HEK293 (cell line): Measurements from ENCODE around the gene DHRS12.

ENCODE experiments used
- CTCF ChIA-PET: fragments of 350-600 bp; formaldehyde crosslinking; extraction: SDS; loops from one replicate; lab custom pipeline; 2021; ENCODE audit warnings: antibody characterized with exemption; lab: Yijun Ruan, JAX
- POLR2A ChIA-PET: fragments of 300-600 bp; formaldehyde crosslinking; extraction: SDS; loops from one replicate; lab custom pipeline; 2020; ENCODE audit warnings: antibody characterized with exemption, inconsistent platforms; lab: Yijun Ruan, JAX
- H3K27ac ChIP-seq: fragments of 200-500 bp; sonication (Bioruptor generic); 2 replicates; pipeline ENCODE4 v1.5.1; 2014; ENCODE audit warnings: low read depth, low read length, control low read depth, inconsistent platforms; ENCODE audit errors: extremely low read depth
- H3K36me3 ChIP-seq, 2 experiments: fragments of 200-500 bp in 1 of 2; sonication (Bioruptor generic) in 1 of 2; 1 replicate in 1 of 2; 2 replicates in 1 of 2; pipeline ENCODE4 v1.5.1; 2014 to 2017; ENCODE audit warnings: inconsistent platforms in 2 of 2, low read length in 2 of 2; ENCODE audit not compliant: control insufficient read depth in 2 of 2, insufficient read depth in 1 of 2
- H3K4me1 ChIP-seq: fragments of 200-500 bp; sonication (Bioruptor generic); 2 replicates; pipeline ENCODE4 v1.5.1; 2014; ENCODE audit warnings: mild to moderate bottlenecking, low read length, inconsistent platforms; ENCODE audit not compliant: control insufficient read depth, insufficient read depth
- H3K4me3 ChIP-seq: 2 replicates; pipeline ENCODE4 v1.5.1; 2011; ENCODE audit warnings: low read depth, mild to moderate bottlenecking, control low read depth, low read length, moderate library complexity
- H3K9me3 ChIP-seq: fragments of 200-500 bp; sonication (Bioruptor generic); 2 replicates; pipeline ENCODE4 v1.5.1; 2014; ENCODE audit warnings: low read depth, low read length, inconsistent platforms; ENCODE audit not compliant: control insufficient read depth, insufficient read depth
- GFI1B ChIP-seq: fragments of 450-650 bp; formaldehyde crosslinking; IDR thresholded peaks from 2 replicates; pipeline ENCODE4 v1.5.1; 2016; ENCODE audit warnings: missing biosample characterization, missing genetic modification characterization
- HOXC10 ChIP-seq: sonication (generic); formaldehyde crosslinking; IDR thresholded peaks from 2 replicates; pipeline ENCODE4 v1.8.1; 2023; ENCODE audit warnings: mild to moderate bottlenecking, missing genetic modification reagents
- IKZF3 ChIP-seq: fragments of 450-650 bp; IDR thresholded peaks from 2 replicates; pipeline ENCODE4 v1.5.0; 2018; ENCODE audit warnings: missing biosample characterization, mild to moderate bottlenecking, missing genetic modification characterization, moderate library complexity
- MYNN ChIP-seq: fragments of 450-650 bp; formaldehyde crosslinking; IDR thresholded peaks from 2 replicates; pipeline ENCODE4 v1.5.1; 2016; ENCODE audit warnings: missing biosample characterization, missing genetic modification characterization, borderline replicate concordance
- SCRT2 ChIP-seq: fragments of 450-650 bp; formaldehyde crosslinking; IDR thresholded peaks from 2 replicates; pipeline ENCODE4 v1.5.1; 2016; ENCODE audit warnings: missing biosample characterization, missing genetic modification characterization
- WT1 ChIP-seq: fragments of 450-650 bp; formaldehyde crosslinking; IDR thresholded peaks from 2 replicates; pipeline ENCODE4 v1.5.1; 2016; ENCODE audit warnings: missing biosample characterization, missing genetic modification characterization
- ZFP69B ChIP-seq: fragments of 450-650 bp; formaldehyde crosslinking; IDR thresholded peaks from 2 replicates; pipeline ENCODE4 v1.5.1; 2016; ENCODE audit warnings: missing biosample characterization, missing genetic modification characterization
- ZNF121 ChIP-seq: fragments of 450-650 bp; formaldehyde crosslinking; IDR thresholded peaks from 2 replicates; pipeline ENCODE4 v1.5.1; 2016; ENCODE audit warnings: missing biosample characterization, missing genetic modification characterization
- ZNF138 ChIP-seq: fragments of 450-650 bp; formaldehyde crosslinking; IDR thresholded peaks from 2 replicates; pipeline ENCODE4 v1.5.1; 2016; ENCODE audit warnings: missing biosample characterization, missing genetic modification characterization, borderline replicate concordance
- ZNF140 ChIP-seq: fragments of 450-650 bp; formaldehyde crosslinking; IDR thresholded peaks from 2 replicates; pipeline ENCODE4 v1.5.1; 2016; ENCODE audit warnings: missing biosample characterization, missing genetic modification characterization
- ZNF174 ChIP-seq: fragments of 450-650 bp; formaldehyde crosslinking; IDR thresholded peaks from 2 replicates; pipeline ENCODE4 v1.5.0; 2017; ENCODE audit warnings: missing biosample characterization, mild to moderate bottlenecking, missing genetic modification characterization
- ZNF394 ChIP-seq: fragments of 450-650 bp; formaldehyde crosslinking; IDR thresholded peaks from 2 replicates; pipeline ENCODE4 v1.5.1; 2016; ENCODE audit warnings: missing biosample characterization, missing genetic modification characterization, mild to moderate bottlenecking, moderate library complexity, borderline replicate concordance
- ZNF48 ChIP-seq: fragments of 450-650 bp; formaldehyde crosslinking; IDR thresholded peaks from 2 replicates; pipeline ENCODE4 v1.5.1; 2016; ENCODE audit warnings: missing biosample characterization, missing genetic modification characterization
- ZNF530 ChIP-seq: fragments of 450-650 bp; formaldehyde crosslinking; IDR thresholded peaks from 2 replicates; pipeline ENCODE4 v1.5.1; 2016; ENCODE audit warnings: low read depth, missing biosample characterization, missing genetic modification characterization
- ZNF544 ChIP-seq: fragments of 450-650 bp; formaldehyde crosslinking; IDR thresholded peaks from 2 replicates; pipeline ENCODE4 v1.5.0; 2017; ENCODE audit warnings: missing biosample characterization, missing genetic modification characterization
- ZNF596 ChIP-seq: fragments of 450-650 bp; IDR thresholded peaks from 2 replicates; pipeline ENCODE4 v1.5.0; 2018; ENCODE audit warnings: missing biosample characterization, mild to moderate bottlenecking, missing genetic modification characterization, moderate library complexity
- ZNF626 ChIP-seq: fragments of 450-650 bp; sonication (Bioruptor Pico); formaldehyde crosslinking; IDR thresholded peaks from 2 replicates; pipeline ENCODE4 v1.5.1; 2018; ENCODE audit warnings: missing biosample characterization, missing genetic modification characterization, inconsistent platforms
- ZNF670 ChIP-seq: fragments of 450-650 bp; formaldehyde crosslinking; IDR thresholded peaks from 2 replicates; pipeline ENCODE4 v1.5.1; 2016; ENCODE audit warnings: missing biosample characterization, missing genetic modification characterization, low read depth
- ZNF701 ChIP-seq: fragments of 450-650 bp; formaldehyde crosslinking; IDR thresholded peaks from 2 replicates; pipeline ENCODE4 v1.5.1; 2016; ENCODE audit warnings: missing biosample characterization, missing genetic modification characterization
- TF ChIP-seq, protein P1 (sequence below): fragments of 450-650 bp; formaldehyde crosslinking; conservative IDR thresholded peaks from 2 replicates; pipeline ENCODE4 v1.5.1; 2016; ENCODE audit warnings: low read depth, missing biosample characterization, missing genetic modification characterization
- TF ChIP-seq, protein P2 (sequence below): fragments of 450-650 bp; formaldehyde crosslinking; IDR thresholded peaks from 2 replicates; pipeline ENCODE4 v1.5.1; 2016; ENCODE audit warnings: missing biosample characterization, missing genetic modification characterization
- TF ChIP-seq, protein P3 (sequence below): fragments of 450-650 bp; formaldehyde crosslinking; IDR thresholded peaks from 2 replicates; pipeline ENCODE4 v1.5.1; 2016; ENCODE audit warnings: missing biosample characterization, missing genetic modification characterization
- TF ChIP-seq, protein P4 (sequence below): fragments of 450-650 bp; formaldehyde crosslinking; IDR thresholded peaks from 2 replicates; pipeline ENCODE4 v1.5.1; 2016; ENCODE audit warnings: missing biosample characterization, missing genetic modification characterization

Gene DHRS12

DNA sequence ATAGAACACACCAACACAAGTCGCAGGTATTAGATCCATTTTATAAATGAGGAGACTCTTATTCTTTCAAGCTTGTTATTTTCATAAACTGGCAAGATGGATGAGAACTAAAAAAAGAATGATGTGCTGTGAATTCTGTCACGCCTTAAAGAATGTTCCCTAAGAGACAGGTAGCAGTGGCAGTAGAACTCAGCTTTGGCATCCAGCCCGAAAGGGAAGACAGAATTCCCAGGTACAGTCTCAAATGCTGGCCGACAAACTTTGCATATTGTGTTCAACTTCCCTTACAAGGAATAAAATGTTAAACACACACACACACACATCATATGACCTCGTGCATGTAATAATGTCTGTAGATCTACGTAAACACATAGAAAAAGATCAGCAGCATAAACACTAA, 37.8 kb upstream of the DHRS12 start (continued):
- TF ChIP-seq, protein P1, sequence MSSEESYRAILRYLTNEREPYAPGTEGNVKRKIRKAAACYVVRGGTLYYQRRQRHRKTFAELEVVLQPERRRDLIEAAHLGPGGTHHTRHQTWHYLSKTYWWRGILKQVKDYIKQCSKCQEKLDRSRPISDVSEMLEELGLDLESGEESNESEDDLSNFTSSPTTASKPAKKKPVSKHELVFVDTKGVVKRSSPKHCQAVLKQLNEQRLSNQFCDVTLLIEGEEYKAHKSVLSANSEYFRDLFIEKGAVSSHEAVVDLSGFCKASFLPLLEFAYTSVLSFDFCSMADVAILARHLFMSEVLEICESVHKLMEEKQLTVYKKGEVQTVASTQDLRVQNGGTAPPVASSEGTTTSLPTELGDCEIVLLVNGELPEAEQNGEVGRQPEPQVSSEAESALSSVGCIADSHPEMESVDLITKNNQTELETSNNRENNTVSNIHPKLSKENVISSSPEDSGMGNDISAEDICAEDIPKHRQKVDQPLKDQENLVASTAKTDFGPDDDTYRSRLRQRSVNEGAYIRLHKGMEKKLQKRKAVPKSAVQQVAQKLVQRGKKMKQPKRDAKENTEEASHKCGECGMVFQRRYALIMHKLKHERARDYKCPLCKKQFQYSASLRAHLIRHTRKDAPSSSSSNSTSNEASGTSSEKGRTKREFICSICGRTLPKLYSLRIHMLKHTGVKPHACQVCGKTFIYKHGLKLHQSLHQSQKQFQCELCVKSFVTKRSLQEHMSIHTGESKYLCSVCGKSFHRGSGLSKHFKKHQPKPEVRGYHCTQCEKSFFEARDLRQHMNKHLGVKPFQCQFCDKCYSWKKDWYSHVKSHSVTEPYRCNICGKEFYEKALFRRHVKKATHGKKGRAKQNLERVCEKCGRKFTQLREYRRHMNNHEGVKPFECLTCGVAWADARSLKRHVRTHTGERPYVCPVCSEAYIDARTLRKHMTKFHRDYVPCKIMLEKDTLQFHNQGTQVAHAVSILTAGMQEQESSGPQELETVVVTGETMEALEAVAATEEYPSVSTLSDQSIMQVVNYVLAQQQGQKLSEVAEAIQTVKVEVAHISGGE (tag by site-specific recombination): no peak
- no peak for TF ChIP-seq ZNF530
- TF ChIP-seq GFI1B (tag by site-specific recombination): no peak
- no peak for TF ChIP-seq HOXC10
- no peak for TF ChIP-seq ZNF140 (tag by site-specific recombination)
- TF ChIP-seq, protein P2, sequence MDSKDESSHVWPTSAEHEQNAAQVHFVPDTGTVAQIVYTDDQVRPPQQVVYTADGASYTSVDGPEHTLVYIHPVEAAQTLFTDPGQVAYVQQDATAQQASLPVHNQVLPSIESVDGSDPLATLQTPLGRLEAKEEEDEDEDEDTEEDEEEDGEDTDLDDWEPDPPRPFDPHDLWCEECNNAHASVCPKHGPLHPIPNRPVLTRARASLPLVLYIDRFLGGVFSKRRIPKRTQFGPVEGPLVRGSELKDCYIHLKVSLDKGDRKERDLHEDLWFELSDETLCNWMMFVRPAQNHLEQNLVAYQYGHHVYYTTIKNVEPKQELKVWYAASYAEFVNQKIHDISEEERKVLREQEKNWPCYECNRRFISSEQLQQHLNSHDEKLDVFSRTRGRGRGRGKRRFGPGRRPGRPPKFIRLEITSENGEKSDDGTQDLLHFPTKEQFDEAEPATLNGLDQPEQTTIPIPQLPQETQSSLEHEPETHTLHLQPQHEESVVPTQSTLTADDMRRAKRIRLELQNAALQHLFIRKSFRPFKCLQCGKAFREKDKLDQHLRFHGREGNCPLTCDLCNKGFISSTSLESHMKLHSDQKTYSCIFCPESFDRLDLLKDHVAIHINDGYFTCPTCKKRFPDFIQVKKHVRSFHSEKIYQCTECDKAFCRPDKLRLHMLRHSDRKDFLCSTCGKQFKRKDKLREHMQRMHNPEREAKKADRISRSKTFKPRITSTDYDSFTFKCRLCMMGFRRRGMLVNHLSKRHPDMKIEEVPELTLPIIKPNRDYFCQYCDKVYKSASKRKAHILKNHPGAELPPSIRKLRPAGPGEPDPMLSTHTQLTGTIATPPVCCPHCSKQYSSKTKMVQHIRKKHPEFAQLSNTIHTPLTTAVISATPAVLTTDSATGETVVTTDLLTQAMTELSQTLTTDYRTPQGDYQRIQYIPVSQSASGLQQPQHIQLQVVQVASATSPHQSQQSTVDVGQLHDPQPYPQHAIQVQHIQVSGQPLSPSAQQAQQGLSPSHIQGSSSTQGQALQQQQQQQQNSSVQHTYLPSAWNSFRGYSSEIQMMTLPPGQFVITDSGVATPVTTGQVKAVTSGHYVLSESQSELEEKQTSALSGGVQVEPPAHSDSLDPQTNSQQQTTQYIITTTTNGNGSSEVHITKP: no peak
- no peak for TF ChIP-seq ZNF394 (tag by site-specific recombination)
- no peak for TF ChIP-seq ZNF174 (tag by site-specific recombination)
- no peak for TF ChIP-seq ZNF48
- TF ChIP-seq, protein P3, sequence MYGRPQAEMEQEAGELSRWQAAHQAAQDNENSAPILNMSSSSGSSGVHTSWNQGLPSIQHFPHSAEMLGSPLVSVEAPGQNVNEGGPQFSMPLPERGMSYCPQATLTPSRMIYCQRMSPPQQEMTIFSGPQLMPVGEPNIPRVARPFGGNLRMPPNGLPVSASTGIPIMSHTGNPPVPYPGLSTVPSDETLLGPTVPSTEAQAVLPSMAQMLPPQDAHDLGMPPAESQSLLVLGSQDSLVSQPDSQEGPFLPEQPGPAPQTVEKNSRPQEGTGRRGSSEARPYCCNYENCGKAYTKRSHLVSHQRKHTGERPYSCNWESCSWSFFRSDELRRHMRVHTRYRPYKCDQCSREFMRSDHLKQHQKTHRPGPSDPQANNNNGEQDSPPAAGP (tag by site-specific recombination): no peak
- no peak for TF ChIP-seq ZNF138 (tag by site-specific recombination)

DNA sequence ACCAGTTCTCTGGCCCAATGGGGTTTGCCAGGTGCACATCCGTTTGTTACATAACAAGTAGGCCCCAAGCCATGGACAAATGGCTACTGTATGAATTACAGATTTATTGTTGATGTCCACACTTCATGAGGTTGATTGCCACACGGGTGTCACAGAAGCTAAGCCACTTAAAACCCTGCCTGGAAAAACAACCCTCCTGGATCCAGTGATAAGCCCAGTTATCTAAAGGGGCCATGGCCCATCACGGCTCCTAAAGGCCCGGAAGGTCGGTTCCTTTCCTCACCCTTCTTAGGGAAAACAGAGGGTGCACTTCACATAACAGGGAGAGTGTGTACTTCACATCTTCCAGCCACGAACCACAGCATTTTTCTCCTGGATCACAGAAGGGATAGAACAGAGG, 37.0 kb upstream of the DHRS12 start:
- TF ChIP-seq WT1 (tag by site-specific recombination) (no peak), ZNF670 (tag by site-specific recombination) (no peak), ZNF596 (tag by site-specific recombination) (no peak), ZNF544 (tag by site-specific recombination) (no peak), ZNF626 (tag by site-specific recombination) (no peak), IKZF3 (tag by site-specific recombination) (no peak), MYNN (tag by site-specific recombination) (no peak), ZNF701 (tag by site-specific recombination) (no peak), ZNF121 (tag by site-specific recombination) (no peak), ZFP69B (no peak), SCRT2 (tag by site-specific recombination) (no peak)
- TF ChIP-seq, protein P4, sequence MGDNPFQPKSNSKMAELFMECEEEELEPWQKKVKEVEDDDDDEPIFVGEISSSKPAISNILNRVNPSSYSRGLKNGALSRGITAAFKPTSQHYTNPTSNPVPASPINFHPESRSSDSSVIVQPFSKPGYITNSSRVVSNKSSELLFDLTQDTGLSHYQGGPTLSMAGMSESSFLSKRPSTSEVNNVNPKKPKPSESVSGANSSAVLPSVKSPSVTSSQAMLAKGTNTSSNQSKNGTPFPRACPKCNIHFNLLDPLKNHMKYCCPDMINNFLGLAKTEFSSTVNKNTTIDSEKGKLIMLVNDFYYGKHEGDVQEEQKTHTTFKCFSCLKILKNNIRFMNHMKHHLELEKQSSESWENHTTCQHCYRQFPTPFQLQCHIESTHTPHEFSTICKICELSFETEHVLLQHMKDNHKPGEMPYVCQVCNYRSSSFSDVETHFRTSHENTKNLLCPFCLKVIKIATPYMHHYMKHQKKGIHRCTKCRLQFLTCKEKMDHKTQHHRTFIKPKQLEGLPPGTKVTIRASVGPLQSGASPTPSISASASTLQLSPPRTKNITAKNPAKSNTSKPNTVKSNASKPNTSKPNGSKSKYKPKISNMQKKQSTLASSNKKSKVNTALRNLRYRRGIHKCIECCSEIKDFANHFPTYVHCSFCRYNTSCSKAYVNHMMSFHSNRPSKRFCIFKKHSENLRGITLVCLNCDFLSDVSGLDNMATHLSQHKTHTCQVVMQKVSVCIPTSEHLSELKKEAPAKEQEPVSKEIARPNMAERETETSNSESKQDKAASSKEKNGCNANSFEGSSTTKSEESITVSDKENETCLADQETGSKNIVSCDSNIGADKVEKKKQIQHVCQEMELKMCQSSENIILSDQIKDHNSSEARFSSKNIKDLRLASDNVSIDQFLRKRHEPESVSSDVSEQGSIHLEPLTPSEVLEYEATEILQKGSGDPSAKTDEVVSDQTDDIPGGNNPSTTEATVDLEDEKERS (tag by site-specific recombination): no peak
- Histone ChIP-seq H3K27ac (no peak overlapping the region), H3K4me1 (no peaks in the 10 kb centered on the region), H3K4me3 (no peak overlapping the region), H3K36me3 (no peaks in the 10 kb centered on the region), H3K9me3 (no peaks in the 10 kb centered on the region)
- ChIA-PET POLR2A (no interaction called here), CTCF (interaction anchor here (0.6 to 1.1 kb wide), 3 partner anchors 9 to 25 kb away, joined by 3 read pairs; no protein-coding TSS in a partner anchor)
